ENCODE results near the gene KCTD19.

KCTD19 gene

GRCh38 chr16:67317853-67318252, 8.7 kb downstream of the KCTD19 start:
- no peak for DNase-seq

GRCh38 chr16:67312719-67313118, 13.8 kb downstream of the KCTD19 start:
- DNase-seq = no peak

GRCh38 chr16:67311607-67312488, 14.7 kb downstream of the KCTD19 start:
- no peak for DNase-seq

- no peak for DNase-seq
Measured at GRCh38 chr16:67310561-67310960, 16.0 kb downstream of the KCTD19 start.

- DNase-seq = no peak
Measured at GRCh38 chr16:67305216-67306071, 21.1 kb downstream of the KCTD19 start.

GRCh38 chr16:67304020-67304419, 22.5 kb downstream of the KCTD19 start:
- DNase-seq = no peak

- peak in 1 of 3 experiments; percentile 5 for DNase-seq
Measured at GRCh38 chr16:67302970-67303369, 23.6 kb downstream of the KCTD19 start.

- no peak for DNase-seq
Measured at GRCh38 chr16:67302076-67302475, 24.5 kb downstream of the KCTD19 start.

- DNase-seq = no peak
Measured at GRCh38 chr16:67301080-67301782, 25.3 kb downstream of the KCTD19 start.

GRCh38 chr16:67299269-67299668, 27.3 kb downstream of the KCTD19 start:
- DNase-seq = no peak

- no peak for DNase-seq
Measured at GRCh38 chr16:67298277-67298676, 28.3 kb downstream of the KCTD19 start.

GRCh38 chr16:67296420-67296819, 30.1 kb downstream of the KCTD19 start:
- DNase-seq = no peak

- DNase-seq = no peak
Measured at GRCh38 chr16:67294938-67295361, 31.6 kb downstream of the KCTD19 start.

- DNase-seq = no peak
Measured at GRCh38 chr16:67294171-67294757, 32.3 kb downstream of the KCTD19 start.

- DNase-seq = no peak
Measured at GRCh38 chr16:67291461-67291860, 35.1 kb downstream of the KCTD19 start.

GRCh38 chr16:67287960-67288359, 38.6 kb downstream of the KCTD19 start:
- DNase-seq = no peak

GRCh38 chr16:67286441-67287235, 39.9 kb downstream of the KCTD19 start:
- DNase-seq = no peak

- peak in 2 of 3 experiments; percentile 78 to 89 for DNase-seq
Measured at GRCh38 chr16:67284699-67285646, 41.6 kb downstream of the KCTD19 start.

- peak in 1 of 3 experiments; percentile 48 for DNase-seq
Measured at GRCh38 chr16:67283826-67284555, 42.5 kb downstream of the KCTD19 start.
